Stimulated activated CD4-positive, alpha-beta T cell treated with anti-CD3 and anti-CD28 coated beads, Interleukin-4, amount 100 ng/mL, for 1 hour (primary cell): Measurements from ENCODE around the gene AAMDC.
"Not testable (repeated sequence)": the region's sequence is repeated elsewhere in the genome, so short reads cannot be mapped to it uniquely, and the experiment has no call there.

Experiments used
- DNase-seq: peaks from one replicate; pipeline ENCODE4 v3.0.0-alpha.2; 2020

AAMDC gene

GRCh38 chr11:77822126-77822525 lies 1.2 kb downstream of the AAMDC start:
- not testable (repeated sequence) for DNase-seq

DNA sequence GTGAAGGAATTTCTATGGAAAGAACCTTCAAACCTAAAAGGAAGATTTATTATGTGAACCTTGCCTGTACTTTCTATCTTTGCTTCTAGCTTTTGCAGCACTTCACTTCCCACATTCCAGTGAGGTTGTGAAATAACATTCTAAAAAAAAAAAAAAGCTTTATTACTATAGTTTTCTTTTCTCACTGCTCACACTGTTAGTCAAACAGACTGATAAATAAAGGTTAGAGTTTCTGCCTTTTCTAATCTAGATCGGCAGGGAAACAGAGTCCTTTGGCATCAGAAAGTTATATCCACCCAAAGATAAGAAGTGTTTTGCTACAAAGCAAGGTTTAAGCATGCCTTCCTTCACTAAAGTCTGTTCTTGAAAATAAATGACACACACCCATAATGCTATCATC lies 2.8 kb downstream of the AAMDC start:
- no peak for DNase-seq

DNA sequence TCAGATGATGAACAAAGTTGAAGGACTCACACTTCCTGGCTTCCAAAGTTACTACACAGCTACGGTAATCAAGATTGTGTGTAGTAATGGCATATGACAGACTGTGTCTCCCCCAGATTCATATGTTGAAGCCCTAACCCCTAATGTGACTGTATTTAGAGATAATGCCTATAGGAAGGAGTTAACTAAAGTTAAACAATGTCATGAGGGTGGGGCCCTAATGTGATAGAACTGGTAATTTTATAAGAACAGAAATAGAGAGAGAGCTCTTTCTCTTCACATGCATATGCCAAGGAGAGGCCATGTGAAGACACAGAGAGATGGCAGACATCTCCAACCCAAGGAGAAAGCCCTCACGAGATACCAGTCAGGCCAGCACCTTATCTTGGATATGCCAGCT lies 8.0 kb downstream of the AAMDC start:
- DNase-seq = no peak

- no peak for DNase-seq
Measured at GRCh38 chr11:77833302-77833701, 12.4 kb downstream of the AAMDC start.

GRCh38 chr11:77842441-77843121 lies 21.6 kb downstream of the AAMDC start:
- no peak for DNase-seq

- not testable (repeated sequence) for DNase-seq
Measured at GRCh38 chr11:77843700-77844099, 22.8 kb downstream of the AAMDC start.

GRCh38 chr11:77851503-77851902 lies 30.6 kb downstream of the AAMDC start:
- no peak for DNase-seq

GRCh38 chr11:77854838-77855237 lies 33.9 kb downstream of the AAMDC start:
- no peak for DNase-seq

DNA sequence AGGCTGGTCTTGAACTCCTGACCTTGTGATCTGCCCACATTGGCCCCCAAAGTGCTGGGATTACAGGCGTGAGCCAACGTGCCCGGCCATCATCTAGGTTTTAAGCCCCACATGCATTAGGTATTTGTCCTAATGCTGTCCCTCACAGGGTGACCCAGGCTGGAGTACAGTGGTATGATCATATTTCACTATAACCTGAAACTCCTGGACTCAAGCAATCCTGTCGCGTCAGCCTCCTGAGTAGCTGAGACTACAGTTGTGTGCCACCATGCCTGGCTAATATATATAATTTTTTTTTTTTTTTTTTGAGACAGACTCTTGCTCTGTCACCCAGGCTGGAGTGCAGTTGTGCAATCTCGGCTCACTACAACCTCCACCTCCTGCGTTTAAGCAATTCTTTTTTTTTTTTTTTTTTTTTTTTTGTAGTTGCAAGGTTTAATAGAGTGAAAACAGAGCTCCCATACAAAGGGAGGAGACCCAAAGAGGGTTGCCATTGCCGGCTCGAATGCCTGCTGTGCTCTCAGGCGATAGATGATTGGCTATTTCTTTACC lies 37.0 kb downstream of the AAMDC start:
- DNase-seq = not testable (repeated sequence)

DNA sequence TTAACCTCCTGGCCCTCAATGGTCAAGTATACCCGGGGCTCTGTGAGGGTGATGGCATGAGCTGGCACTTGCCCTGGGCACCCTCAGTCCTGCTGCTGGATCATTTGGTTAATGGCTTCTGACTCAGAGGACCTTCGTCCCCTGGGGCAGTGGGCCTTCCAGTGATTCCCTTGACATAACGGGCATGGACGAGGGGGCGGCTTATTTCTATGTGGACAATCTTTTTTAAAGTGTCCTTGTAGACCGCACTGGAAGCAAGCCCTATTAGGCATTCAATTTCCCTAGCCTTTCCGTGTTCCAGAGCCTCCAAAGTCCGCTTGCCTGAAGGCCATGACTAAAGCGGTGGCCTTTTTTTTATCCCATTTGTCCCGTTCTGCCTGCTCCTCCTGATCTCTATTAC lies 40.5 kb downstream of the AAMDC start:
- not testable (repeated sequence) for DNase-seq

- no peak for DNase-seq
Measured at GRCh38 chr11:77865805-77866204, 44.9 kb downstream of the AAMDC start.

GRCh38 chr11:77866336-77866735 lies 45.4 kb downstream of the AAMDC start:
- DNase-seq = no peak

DNA sequence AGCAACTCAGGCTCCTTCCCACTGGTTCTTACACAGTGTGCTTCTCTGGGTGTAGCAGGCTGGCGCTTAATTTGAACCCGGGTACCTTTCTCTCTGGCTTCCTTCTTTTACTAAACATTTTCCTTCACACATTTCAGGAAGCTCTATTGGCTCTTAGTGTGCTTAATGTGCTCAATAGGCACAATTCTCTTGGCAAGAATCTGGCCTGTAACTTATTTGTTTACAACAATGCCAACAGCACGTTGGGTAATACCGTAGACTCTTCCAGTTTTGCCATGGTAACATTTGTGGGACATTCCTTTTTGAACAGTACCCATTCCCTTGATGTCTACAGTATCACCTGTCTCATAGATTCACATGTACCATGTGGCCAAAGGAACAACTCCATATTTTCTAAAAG lies 47.8 kb downstream of the AAMDC start:
- no peak for DNase-seq

- DNase-seq = no peak
Measured at GRCh38 chr11:77871855-77872254, 50.9 kb downstream of the AAMDC start.

DNA sequence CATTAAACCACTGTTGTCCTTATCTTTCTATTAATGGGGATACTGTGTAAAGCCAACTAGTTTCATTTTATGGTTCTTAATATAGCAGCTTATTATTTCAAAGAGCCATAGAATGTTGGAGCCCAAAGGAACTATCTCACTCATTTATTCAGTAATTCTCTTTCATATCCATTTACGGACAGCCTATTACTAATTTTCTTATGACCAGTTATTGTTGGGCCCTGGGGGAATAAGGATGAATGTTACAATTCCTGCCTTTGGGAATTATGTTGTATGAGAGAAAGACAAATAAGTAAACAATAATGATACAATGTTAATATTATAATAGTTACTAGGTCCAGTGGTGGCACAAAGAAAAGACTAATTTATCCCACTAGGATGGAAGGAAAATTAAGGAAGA lies 52.4 kb downstream of the AAMDC start:
- DNase-seq = no peak

DNA sequence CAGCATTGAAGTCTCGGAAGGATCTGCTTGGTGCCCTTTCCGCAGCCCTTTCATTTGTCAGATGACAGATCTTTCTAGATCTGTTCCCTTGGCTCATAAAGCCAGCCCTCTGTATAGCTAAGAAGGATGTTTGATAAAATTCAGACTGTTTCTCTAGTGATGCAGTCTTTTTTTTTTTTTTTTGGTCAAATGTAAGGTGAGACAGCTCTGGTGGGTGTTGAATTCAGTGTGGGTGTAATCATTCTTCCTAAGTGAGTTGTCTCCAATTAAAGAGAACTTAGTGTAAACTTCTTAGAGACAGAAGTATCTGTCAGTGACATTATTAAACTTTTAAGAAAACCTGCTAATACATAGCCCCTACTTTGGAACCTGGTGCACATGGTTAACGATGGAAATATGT lies 53.3 kb downstream of the AAMDC start:
- no peak for DNase-seq

- DNase-seq = no peak
Measured at GRCh38 chr11:77876045-77876444, 55.1 kb downstream of the AAMDC start.

DNA sequence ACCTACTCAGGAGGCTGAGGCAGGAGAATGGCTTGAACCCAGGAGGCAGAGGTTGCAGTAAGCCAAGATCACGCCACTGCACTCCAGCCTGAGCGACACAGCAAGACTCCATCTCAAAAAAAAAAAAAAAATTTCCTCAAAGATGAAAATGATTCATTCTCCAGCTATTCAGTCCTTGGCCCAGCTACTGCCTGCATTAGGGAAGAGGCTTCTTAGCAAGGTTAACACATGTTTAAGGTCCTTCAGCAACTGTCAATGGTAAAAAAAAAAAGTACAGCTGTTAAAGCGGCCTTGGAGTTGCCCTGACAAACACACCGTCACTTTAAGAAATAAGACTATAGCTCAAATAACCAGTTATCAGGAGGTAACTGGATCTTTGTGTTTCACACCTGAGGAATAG lies 57.3 kb downstream of the AAMDC start:
- DNase-seq = not testable (repeated sequence)

DNA sequence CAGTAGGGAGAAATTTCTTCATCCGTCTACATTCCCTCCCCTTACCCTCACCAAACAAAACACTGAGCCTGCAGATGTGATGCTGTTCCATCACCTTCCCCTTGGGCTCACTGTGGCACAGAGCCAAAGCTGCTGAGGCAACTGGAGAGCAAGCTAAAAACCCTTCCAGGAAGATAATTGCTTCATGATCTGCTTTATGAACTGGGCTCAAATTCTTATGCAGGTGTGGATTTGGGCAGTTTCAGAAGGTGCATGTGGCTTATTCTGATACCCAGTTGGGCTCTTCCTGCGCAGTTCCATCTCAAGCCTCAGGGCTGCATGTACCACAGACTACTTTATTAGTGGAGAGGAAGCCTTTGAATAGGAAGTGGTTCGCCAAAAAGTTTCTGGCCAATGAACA lies 58.3 kb downstream of the AAMDC start:
- DNase-seq = no peak

GRCh38 chr11:77882396-77882795 lies 61.5 kb downstream of the AAMDC start:
- no peak for DNase-seq

GRCh38 chr11:77883775-77884174 lies 62.8 kb downstream of the AAMDC start:
- no peak for DNase-seq

DNA sequence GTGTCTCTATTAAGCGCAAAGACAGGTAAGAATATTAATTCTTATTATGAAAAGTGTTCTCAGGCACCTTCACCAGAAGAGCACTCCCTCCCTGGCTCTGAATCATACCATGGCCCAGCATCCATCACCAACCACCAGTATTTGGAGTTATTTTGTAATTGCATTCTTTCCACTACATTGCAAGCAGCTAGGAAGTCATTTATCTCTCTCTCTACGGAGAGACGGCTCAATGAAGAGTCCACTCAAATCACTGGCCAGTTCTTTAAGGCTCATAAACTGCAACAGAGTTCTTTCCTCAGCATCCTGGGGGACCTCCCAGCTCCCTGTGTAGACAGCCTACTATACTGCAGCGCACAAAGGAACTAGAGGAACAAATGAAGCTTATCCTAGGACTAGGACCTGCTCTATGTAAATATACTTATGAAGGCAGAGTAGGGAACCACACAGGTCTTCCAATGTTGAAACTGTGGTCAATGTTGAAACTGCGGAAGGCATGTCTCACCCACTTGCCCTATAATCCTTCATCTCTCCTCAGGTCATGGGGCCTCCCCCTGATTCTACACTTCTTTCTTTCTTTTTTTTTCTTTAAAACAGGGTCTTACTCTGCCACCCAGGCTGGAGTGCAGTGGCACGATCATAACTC lies 63.4 kb downstream of the AAMDC start:
- no peak for DNase-seq

DNA sequence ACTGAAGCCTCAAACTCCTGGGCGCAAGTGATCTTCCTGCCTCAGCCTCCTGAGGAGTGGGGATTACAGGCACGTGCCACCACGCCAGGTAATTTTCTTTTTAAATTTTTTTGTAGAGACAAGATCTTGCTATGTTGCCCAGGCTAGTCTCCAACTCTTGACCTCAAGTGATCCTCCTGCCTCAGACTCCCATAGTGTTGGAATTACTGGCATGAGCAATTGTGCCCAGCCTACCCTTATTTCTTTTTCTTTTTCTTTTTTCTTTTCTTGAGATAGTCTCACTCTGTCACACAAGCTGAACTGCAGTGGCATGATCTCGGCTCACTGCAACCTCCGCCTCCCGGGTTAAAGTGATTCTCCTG lies 63.9 kb downstream of the AAMDC start:
- no peak for DNase-seq

- DNase-seq = no peak
Measured at GRCh38 chr11:77886401-77886800, 65.5 kb downstream of the AAMDC start.

GRCh38 chr11:77889045-77889444 lies 68.1 kb downstream of the AAMDC start:
- not testable (repeated sequence) for DNase-seq
